GM13976 (cell line): ENCODE data around the gene PTPRK.

Experiments
- DNase-seq: peaks from one replicate; pipeline ENCODE4 v3.0.0; 2012; ENCODE audit warnings: low spot score
- CTCF ChIP-seq: IDR thresholded peaks from 2 replicates; pipeline ENCODE4 v1.5.1; 2012; ENCODE audit warnings: borderline replicate concordance, mild to moderate bottlenecking; ENCODE audit not compliant: insufficient read depth; ENCODE audit errors: extremely low read depth, missing control alignments, control extremely low read depth
- in situ Hi-C: fragments of 300-500 bp; cut with MboI; formaldehyde crosslinking; loops from one replicate; pipeline ENCODE4 v1.12.0; 2022; ENCODE audit warnings: low sequenced_read_pairs, mixed read lengths, inconsistent platforms; ENCODE audit not compliant: unreplicated experiment

PTPRK gene

GRCh38 chr6:128167552-128167951, 352.8 kb downstream of the PTPRK start:
- no peak for TF ChIP-seq CTCF
- DNase-seq: no peak
- in situ Hi-C loops: no loop called here

GRCh38 chr6:128164254-128164653, 356.1 kb downstream of the PTPRK start:
- in situ Hi-C loops: no loop called here
- TF ChIP-seq CTCF: no peak
- DNase-seq: no peak

GRCh38 chr6:128162423-128162822, 358.0 kb downstream of the PTPRK start:
- in situ Hi-C loops: no loop called here
- TF ChIP-seq CTCF: no peak

GRCh38 chr6:128161839-128162238, 358.6 kb downstream of the PTPRK start:
- no peak for TF ChIP-seq CTCF
- in situ Hi-C loops: no loop called here
- no peak for DNase-seq

More at GRCh38 chr6:128162423-128162822, 358.0 kb downstream of the PTPRK start:
- DNase-seq: no peak

GRCh38 chr6:128161263-128161662, 359.1 kb downstream of the PTPRK start:
- DNase-seq: no peak
- TF ChIP-seq CTCF: no peak
- in situ Hi-C loops: no loop called here

GRCh38 chr6:128158496-128158895, 361.9 kb downstream of the PTPRK start:
- TF ChIP-seq CTCF: no peak
- DNase-seq: no peak
- in situ Hi-C loops: no loop called here

GRCh38 chr6:128156321-128157111, 363.9 kb downstream of the PTPRK start:
- in situ Hi-C loops: no loop called here
- no peak for DNase-seq
- no peak for TF ChIP-seq CTCF
